HS-5 (cell line): ENCODE measurements around the gene SUMF2.
"Not testable (repeated sequence)": the region's sequence is repeated elsewhere in the genome, so short reads cannot be mapped to it uniquely, and the experiment has no call there.

Source experiments
- DNase-seq: peaks from one replicate; pipeline ENCODE4 v3.0.0-alpha.2; 2012; ENCODE audit warnings: low read depth

SUMF2 gene

DNA sequence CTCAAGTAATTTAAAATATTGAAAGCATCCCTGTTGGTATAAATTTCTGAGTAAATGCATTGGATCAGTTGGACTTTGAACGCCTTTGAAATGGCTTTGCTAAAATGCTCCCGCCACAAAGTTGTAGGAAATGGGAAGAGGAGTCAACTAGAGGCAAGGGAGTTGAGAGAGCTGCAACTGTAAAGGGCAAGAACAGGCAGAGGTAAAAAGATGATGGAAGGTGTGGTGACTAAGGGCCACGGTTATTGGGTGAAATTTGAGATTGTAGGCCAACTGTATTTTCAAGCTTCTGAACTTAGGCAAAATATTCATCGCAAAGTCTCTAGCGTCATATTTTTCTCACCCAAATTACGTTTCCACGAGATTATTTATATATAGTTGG, 595 bp upstream of the SUMF2 start:
- no peak for DNase-seq

DNA sequence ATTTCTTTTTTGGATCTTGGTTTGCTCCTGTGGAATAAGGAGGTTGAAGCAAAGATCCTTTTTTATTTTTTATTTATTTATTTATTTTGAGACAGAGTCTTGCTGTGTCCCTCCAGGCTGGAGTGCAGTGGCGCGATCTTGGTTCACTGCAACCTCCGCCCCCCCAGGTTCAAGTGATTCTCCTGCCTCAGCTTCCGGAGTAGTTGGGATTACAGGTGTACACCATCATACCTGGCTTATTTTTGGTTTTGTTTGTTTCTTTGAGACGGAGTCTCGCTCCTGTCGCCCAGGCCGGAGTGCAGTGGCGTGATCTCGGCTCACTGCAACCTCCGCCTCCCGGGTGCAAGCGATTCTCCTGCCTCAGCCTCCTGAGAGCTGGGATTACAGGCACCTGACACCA, 2.3 kb downstream of the SUMF2 start:
- not testable (repeated sequence) for DNase-seq

DNA sequence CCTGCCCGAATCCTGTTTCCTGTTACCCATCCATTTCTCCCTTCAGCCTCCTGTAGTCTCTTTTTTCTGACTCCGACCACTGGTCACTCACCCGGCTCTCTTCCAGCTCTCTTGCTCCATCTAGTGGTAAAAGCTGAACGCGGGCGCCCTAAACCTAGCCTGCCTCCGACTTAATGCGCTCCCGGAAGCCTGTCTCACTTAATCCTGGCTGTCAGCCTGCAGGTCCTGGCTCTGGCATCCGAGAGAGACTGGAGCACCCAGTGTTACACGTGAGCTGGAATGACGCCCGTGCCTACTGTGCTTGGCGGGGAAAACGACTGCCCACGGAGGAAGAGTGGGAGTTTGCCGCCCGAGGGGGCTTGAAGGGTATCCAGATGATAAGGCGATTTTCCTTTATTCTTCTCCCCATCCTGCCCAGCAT, 10.3 kb downstream of the SUMF2 start:
- DNase-seq: no peak

DNA sequence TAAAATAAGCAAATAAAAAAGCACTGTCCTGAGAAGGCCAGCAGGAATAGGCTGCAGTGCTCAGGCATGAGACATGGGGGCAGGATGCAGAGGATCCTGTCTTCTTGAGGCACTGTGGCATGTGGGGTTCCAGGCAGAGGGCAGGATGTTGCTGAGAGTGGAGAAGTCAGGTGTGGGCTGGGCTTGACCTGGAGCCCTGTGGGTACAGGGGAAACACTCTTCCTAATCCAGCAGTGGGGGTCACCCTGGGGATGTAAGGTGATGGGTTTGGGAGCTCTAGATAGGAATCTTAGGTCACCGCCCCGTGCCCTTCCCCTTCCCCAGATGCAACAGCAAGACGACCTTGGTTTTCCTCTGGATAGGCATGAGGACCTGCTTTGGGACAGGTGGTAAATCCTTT, 13.6 kb downstream of the SUMF2 start:
- DNase-seq: no peak

DNA sequence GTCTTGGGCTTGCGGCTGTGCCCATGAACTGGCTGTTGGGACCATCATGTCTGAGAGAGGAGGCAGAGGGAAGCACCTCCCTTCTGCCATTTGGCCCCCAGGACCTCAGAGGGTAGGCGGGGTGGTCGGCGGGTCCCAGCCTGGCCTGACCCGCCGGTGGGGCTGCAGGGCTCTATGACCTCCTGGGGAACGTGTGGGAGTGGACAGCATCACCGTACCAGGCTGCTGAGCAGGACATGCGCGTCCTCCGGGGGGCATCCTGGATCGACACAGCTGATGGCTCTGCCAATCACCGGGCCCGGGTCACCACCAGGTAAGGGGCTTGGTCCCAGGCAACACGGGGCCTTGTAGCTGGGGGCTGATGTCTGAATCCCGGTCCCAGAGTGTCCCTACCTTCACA, 14.1 kb downstream of the SUMF2 start:
- DNase-seq: no peak

DNA sequence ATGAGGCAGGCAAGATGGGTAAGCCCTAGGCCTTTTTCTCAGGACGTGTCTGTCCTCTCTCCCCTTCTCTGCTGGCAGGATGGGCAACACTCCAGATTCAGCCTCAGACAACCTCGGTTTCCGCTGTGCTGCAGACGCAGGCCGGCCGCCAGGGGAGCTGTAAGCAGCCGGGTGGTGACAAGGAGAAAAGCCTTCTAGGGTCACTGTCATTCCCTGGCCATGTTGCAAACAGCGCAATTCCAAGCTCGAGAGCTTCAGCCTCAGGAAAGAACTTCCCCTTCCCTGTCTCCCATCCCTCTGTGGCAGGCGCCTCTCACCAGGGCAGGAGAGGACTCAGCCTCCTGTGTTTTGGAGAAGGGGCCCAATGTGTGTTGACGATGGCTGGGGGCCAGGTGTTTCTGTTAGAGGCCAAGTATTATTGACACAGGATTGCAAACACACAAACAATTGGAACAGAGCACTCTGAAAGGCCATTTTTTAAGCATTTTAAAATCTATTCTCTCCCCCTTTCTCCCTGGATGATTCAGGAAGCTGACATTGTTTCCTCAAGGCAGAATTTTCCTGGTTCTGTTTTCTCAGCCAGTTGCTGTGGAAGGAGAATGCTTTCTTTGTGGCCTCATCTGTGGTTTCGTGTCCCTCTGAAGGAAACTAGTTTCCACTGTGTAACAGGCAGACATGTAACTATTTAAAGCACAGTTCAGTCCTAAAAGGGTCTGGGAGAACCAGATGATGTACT, 15.5 kb downstream of the SUMF2 start:
- no peak for DNase-seq

DNA sequence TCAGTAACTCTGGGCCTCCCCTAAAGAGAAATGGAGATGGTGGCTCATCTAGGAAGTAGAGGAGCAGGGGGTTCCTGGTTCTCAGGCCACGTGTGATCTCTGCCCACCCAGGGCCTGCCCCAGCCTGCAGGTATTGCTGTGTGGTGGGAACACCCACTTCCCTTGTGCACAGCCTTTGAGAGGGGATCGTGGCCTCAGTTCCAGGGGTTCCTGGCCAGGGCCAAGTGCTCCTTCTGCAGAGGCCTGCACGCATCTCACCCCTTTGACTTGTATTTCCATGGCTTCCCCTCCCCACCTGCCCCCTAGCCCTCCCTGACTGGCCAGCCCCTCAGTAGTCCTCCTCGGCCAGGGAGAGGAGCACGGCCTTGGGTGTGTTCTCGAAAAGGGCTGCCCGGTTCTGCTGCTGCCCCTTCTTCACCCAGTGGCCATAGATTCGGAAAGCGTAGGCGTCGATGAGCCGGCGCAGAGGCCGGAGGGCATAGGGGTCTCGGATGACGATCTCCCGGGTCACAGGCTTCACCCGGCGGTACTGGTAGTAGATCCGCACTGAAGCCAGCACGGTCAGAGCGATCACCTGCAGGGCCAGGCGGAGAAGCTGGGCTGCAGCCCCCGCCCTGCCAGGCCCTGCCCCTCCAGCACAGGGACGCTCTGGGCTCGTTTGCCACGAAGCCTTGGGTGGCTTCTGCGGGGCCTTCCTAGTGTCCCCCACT, 16.8 kb downstream of the SUMF2 start:
- not testable (repeated sequence) for DNase-seq

DNA sequence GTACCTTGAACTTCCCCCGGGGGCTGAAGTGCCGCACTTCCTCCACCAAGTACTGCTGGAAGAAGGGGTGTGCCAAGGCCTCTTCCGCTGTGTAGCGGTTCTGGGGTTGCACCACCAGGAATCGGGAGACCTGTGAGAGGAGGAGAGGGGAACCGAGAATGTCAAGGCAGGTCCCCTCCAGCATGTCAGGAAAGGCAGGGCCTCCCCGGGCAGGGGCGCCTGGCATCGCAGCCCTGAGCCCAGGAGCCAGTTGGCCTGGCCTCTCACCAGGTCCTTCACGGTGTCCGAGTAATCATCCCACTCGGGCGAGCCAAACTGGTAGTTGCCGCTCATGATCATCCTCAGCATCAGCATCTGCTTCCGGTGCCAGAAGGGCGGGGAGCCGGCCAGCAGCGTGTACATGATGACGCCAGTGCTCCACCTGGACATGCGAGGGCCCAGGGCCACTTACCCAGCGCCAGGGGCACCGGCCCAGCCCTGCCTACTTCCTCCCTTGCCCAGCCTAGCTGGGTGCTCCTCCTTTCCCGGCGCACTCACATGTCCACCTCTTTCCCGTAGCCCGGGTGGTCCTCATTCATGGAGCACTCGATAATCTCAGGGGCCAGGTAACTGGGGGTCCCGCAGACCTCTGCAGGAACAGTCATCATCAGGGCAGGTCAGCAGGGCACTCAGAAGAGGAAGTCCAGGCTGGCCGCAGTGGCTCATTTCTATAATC, 17.7 kb downstream of the SUMF2 start:
- no peak for DNase-seq

DNA sequence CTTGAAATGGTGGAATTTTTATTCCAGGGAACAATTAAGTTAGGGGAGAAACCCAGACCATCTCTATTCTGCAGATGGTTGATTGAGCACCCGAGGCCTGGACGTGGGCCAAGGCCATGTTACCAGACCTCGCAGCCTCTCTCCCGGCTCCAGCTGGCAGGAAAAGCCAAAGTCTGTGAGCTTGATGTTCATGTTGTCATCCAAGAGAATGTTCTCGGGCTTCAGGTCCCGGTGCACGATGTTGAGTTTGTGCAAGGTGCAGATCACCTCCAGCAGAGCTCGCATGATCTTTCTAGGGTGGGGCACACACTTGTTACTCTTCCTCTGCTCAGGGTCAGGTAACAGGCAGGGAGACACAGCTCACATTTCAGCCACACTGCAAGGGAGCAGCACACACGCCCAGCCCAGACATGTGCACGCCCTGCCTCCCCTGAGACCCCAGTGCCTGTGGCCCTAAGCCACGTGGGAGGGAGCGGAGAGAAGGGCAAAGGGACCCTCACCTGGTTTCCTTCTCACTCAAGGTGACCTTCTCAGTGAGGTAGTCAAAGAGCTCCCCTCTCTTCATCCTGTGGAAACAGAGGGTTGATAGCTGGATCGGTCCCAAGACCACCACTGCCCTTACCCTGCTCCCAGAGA, 19.2 kb downstream of the SUMF2 start:
- no peak for DNase-seq

DNA sequence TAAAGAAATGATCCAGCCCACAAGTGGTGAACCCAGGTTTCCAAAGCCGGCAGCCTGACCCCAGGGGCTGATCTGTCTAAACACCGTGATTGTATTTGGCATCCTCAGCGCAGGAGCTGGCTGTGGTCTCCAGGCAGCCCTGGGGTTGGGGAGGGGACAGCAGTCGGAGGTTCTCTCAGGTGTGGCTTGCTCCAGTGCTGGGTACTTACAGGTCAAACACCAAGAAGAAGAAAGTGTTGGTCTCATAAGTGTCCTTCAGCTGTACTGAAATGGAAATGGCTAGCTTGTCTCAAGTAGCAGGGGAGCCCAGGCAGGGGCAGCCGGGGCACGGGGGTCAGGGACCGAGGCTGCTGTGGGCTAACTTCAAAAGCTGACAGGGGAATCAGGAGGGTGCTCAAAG, 22.7 kb downstream of the SUMF2 start:
- no peak for DNase-seq

DNA sequence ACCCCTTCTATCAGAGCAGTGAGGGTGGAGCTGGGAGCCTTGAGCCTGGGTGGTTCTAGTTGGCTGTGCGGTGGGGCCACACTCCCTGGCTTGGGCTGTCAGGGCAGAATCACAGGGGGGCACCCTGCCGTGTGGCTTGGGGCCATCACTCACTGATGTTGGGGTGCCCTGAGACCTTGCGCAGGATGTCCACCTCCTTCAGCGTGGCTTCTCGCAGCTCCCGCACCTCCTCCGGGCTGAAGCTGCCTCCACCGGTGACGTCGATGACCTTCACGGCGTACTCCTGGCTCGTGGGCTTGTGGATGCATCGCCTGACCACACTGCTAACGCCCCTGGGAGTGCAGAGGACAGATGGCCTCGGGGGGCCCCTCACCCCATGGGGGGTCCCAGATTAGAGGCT, 23.4 kb downstream of the SUMF2 start:
- no peak for DNase-seq

DNA sequence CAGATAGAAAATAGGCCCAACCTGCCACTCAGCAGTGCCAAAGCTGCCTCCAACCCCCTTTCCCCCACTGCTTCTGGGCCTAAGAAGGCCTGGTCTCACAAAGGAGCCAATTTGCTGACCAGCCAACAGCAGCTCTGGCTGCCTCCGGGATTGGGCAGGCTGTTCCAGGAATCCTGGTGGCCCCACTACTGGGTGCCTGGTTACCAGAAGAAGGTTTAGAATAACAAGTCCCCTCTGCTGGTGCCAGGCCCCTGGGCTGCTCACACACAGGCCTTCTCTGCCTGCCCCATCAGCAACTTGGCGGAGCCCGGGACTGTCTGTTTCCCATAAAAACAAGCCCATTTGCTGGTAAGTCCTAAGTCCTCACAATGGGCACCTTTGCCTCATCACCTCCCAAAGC, 27.5 kb downstream of the SUMF2 start:
- no peak for DNase-seq

DNA sequence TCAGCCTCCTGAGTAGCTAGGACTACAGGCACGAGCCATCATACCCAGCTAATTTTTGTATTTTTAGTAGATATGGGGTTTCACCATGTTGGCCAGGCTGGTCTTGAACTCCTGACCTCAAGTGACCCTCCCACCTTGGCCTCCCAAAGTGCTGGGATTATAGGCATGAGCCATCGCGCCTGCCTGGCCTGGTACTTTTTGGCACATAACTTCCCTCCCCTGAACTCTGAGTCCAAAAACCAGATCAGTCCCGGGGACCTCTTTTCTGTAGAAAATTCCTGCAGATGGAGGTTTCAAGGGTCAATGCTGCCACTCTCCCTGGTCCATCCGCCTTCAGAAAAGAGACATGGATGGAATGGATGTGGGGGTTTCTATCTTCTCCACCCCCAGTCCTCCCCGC, 28.3 kb downstream of the SUMF2 start:
- DNase-seq: not testable (repeated sequence)

DNA sequence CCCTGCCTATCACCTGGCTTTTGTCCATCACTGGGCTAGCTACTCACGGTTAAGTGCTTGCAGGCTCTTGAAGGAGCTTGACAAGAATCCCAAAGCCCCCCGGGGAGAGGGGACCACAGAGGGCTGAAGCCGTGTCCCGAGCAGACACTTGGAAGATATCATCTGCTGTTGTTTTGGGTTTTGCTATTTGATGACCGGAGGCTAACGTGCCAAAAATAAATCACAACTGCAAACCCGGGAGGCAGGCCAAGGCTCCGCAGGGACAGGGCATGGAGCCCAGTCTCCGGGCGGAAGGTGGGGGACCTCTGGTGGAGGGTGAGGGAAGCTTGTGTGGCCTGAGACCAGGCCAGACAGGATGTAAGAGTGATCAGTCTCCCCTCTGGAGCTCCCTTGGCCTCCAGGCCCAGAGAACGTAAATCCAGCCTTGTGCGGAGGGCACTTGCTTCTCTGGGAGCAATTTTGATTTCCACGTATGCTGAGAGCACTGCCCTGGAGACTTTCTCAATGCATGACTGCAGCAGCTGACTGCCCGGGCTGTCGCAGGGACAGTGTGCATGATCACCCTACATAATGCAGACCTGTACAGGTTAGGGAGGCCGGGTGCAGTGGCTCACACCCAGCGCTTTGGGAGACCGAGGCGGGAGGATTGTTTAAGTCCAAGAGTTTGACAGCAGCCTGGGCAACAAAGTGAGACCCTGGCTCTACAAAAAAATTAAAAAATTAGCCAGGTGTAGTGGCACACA, 28.9 kb downstream of the SUMF2 start, which contains the start of gene PHKG1:
TSS of gene PHKG1 (minus strand) at position 164 of the 743 bp plus-strand sequence. CDS start 4,011 bp downstream, outside the sequence.
- no peak for DNase-seq

DNA sequence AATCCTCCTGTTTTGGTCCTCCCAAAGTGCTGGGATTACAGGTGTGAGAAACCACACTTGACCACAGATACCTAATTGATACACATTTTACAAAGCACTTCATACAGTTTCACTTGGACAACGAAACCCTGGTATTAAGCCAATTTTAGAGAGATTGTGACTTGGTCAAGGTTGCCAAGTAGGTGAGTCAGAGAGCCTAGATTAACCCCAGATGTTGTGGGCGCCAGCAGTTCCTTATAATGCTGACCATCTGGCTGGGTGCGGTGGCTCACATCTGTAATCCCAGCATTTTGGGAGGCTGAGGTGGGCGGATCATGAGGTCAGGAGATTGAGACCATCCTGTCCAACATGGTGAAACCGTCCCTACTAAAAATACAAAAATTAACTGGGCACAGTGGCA, 33.6 kb downstream of the SUMF2 start:
- DNase-seq: peak; percentile 91

DNA sequence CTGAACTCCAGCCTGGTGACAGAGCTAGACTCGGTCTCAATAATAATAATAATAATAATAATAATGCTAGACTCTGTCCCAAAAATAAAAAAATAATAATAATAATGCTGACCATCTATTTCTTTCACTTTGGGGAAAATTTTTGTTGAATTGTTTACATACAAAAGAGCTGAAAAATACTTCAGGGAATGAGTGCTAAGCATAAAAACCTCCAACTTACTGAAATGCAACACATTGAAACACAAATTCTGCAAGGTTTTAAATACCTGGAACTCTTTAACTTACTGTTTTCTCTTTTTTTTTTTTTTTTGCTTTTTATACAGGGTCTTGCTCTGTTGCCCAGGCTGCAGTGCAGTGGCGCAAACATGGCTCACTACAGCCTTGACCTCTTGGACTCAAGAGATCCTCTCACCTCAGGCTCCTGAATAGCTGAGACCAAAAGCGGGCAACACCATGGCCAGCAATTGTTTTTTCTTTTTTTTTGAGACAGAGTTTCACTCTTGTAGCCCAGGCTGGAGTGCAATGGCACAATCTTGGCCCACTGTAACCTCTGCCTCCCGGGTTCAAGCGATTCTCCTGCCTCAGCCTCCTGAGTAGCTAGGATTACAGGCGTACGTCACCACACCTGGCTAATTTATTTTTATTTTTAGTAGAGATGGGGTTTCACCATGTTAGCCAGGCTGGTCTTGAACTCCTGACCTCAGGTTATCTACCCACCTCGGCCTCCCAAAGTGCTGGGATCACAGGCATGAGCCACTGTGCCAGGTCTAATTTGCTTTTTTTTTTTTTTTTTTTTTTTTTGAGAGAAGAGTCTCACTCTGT, 34.3 kb downstream of the SUMF2 start:
- not testable (repeated sequence) for DNase-seq

DNA sequence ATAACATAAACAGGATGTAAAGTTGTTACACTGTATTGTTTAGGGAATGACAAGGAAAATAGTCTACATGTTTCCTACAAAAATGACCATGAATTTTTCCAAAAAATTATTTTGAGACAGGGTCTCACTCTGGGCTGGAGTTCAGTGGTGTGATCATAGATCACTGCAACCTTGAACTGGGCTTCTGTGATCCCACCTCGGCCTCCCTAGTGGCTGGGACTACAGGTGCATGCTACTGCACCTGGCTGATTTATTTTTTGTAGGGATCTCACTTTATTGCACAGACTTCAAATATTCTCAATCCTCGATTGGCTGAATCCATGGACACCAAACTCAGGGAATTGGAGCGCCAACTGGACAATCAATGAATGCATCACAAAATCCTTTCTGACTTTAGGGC, 35.6 kb downstream of the SUMF2 start:
- no peak for DNase-seq

DNA sequence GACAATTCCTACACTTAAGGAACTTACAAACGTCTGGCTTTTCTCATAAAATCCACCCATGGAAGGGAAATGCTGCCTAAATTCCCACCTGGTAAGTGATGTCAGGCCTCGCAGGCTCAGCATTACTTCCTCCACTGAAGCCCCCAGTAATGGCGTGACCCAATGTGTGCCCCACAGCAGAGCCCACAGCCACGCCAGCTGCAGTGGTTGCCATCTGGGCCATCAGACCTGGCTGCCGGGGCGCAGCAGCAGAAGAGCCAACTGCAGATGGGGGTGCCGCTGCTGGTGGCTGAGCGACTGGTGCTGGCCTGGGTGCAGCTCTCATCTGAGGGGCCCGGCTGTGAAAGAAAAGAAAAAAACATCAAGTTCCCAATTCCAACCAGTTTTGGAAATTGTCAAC, 40.1 kb downstream of the SUMF2 start:
- DNase-seq: not testable (repeated sequence)

DNA sequence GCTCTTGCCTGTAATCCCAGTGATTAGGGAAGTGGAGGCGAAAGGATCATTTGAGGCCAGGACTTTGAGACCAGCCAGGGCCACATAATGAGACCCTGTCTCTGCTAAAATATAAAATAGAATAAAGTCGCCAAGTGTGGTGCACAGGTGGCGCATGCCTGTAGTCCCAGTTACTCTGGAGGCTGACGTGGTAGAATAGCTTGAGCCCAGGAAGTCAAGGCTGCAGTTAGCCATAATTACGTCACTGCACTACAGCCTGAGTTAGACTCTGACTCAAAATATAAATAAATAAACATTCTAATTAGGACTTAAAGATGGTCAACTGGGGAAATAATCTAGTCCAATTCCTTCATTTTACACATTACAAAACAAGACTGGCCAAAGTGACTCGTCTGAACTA, 41.4 kb downstream of the SUMF2 start:
- peak; percentile 49 for DNase-seq

DNA sequence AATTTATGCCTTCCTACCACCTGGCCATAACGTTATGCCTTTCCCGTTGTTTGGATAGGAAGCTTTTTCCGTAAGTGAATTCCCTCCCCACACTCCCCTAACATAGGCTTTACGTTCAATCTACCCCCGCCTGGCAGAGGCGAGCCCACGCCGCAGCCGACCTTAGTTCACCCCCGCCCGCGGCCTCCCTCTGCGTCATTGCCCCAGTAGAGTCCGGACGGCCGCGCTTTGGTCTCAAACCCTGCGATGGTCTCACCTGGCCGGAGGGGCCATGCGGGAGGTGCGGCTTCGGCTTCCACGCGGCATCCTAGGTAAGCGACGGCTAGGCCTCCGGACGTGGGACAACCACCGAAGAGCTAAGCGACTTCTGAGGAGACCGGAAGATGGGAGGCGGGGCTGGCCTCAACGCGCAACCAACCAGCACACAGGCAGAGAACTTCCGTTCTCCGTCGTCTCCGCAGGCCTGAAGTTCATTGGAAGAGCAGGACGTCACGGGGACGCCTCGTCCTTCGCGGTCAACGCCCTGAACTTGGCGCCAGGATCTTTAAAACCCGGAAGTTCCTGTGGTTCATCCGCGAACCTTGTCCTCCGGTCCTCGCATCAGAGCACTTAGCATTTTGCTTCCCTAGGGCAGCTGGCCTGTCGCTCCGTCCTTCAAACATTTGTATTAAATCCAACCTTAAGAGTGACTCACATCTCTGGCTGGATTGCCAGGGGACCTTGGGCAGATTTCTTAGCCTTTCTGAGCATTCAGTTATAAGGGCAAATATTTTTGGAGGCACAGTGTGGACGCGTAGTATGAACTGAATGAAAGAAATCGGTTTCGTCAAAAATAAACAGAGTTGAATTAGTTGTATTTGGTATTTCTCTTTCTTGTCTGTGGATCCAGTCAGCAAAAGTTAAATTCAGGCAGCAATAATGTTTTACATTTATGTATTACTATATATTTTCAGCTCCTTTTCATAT, 42.3 kb downstream of the SUMF2 start, which contains the start of gene CHCHD2:
TSS of gene CHCHD2 (minus strand) at position 369 of the 966 bp plus-strand sequence. CDS start at position 306, 63 bp downstream.
- DNase-seq: peak; percentile 94
